HCEC 1CT (cell line): ENCODE data around the gene LHX8.

Experiments used
- DNase-seq: peaks from one replicate; pipeline ENCODE4 v3.0.0-alpha.2; 2017

LHX8 gene

GRCh38 chr1:75208862-75209261 is 74.7 kb downstream of the LHX8 start:
- DNase-seq = no peak
